C4-2B (cell line): ENCODE results near the gene FAM168A.

Experiments used
- H3K27ac ChIP-seq: fragments of 450-650 bp; 2 replicates; pipeline ENCODE4 v1.5.1; 2017
- ZFX ChIP-seq: fragments of 450-650 bp; IDR thresholded peaks from 2 replicates; pipeline ENCODE4 v1.6.1; 2017
- TF ChIP-seq, protein P1 (sequence below): fragments of 450-650 bp; conservative IDR thresholded peaks from 2 replicates; pipeline ENCODE4 v1.5.1; 2017; ENCODE audit warnings: mild to moderate bottlenecking

The FAM168A gene

DNA sequence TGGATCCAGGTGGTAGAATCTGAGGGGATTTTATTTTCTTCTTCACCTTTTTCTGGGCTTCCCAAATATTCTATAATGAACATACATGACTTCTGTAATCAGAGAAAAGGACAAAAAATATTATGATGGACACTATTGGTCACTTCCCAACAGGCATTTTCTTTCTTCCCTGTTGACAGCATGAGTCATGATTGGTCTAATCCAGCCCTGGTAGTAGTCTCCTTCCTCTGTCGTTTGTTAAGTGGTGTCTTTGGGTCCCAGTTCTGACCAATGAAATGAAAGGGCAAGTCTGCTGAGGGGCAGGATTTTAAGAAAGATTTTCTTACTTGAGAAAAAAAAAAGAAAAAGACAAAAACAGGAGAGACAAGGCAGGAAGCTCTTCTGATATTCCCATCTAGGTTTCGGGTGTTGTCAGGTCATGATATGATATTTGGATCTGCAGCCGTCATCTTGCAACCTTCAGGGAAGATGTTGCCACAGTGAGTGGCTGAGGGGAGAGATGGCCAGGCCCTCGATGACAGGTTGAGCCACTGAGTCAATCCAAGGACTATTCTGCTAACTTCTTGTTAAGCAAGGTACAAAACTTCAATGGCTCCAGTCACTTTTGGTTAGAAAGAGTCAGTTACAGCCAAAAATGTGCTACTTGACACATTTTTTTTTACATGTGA lies 25.1 kb upstream of the FAM168A start:
- TF ChIP-seq, protein P1, sequence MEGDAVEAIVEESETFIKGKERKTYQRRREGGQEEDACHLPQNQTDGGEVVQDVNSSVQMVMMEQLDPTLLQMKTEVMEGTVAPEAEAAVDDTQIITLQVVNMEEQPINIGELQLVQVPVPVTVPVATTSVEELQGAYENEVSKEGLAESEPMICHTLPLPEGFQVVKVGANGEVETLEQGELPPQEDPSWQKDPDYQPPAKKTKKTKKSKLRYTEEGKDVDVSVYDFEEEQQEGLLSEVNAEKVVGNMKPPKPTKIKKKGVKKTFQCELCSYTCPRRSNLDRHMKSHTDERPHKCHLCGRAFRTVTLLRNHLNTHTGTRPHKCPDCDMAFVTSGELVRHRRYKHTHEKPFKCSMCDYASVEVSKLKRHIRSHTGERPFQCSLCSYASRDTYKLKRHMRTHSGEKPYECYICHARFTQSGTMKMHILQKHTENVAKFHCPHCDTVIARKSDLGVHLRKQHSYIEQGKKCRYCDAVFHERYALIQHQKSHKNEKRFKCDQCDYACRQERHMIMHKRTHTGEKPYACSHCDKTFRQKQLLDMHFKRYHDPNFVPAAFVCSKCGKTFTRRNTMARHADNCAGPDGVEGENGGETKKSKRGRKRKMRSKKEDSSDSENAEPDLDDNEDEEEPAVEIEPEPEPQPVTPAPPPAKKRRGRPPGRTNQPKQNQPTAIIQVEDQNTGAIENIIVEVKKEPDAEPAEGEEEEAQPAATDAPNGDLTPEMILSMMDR, result no peak
- no peak for TF ChIP-seq ZFX
- no peak overlapping the region for H3K27ac ChIP-seq

DNA sequence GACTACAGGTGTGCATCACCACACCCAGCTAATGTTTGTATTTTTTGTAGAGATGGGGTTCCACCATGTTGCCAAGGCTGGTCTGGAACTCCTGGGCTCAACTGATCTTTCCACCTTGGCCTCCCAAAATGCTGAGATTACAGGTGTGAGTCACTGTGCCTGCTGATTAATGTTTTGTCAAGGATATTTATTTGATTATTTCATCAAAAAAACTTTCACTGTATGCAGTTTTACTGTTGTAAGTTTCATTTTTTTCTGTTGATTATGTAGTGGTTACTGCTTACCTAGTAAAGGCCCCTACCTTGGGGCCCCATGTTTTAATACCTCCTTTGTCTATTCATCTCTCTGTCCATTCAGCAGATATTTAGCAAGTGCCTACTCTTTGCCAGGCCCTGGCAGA lies 16.7 kb upstream of the FAM168A start:
- H3K27ac ChIP-seq, result no peak overlapping the region
- no peak for TF ChIP-seq ZFX
- TF ChIP-seq, protein P1, result no peak

DNA sequence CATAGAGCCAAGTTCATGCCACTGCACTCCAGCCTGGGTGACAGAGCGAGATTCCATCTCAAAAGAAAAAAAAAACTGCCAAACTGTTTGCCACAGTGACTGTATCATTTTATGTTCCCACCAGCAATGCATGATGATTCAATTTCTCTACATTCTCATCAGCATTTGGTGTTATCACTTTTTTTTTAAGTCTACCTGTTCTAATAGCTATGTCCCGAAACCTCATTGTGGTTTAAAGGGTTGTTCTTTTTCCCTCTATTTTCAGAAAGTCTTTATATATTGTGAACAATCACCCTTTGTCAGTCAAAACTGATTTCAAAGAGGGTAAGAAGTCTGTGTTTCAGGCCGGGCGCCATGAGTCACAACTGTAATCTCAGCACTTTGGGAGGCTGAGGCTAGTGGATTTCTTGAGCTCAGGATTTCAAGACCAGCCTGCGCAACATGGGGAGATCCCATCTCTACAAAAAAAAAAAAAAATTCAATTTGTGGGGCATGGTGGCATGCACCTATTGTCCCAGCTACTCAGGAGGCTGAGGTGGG lies 14.8 kb upstream of the FAM168A start:
- H3K27ac ChIP-seq, result no peak overlapping the region
- TF ChIP-seq ZFX, result no peak
- TF ChIP-seq, protein P1, result no peak

GRCh38 chr11:73598719-73599379 lies 937 bp upstream of the FAM168A start:
- no peak for TF ChIP-seq ZFX
- TF ChIP-seq, protein P1, result no peak
- peak overlapping the region; percentile 79 for H3K27ac ChIP-seq

DNA sequence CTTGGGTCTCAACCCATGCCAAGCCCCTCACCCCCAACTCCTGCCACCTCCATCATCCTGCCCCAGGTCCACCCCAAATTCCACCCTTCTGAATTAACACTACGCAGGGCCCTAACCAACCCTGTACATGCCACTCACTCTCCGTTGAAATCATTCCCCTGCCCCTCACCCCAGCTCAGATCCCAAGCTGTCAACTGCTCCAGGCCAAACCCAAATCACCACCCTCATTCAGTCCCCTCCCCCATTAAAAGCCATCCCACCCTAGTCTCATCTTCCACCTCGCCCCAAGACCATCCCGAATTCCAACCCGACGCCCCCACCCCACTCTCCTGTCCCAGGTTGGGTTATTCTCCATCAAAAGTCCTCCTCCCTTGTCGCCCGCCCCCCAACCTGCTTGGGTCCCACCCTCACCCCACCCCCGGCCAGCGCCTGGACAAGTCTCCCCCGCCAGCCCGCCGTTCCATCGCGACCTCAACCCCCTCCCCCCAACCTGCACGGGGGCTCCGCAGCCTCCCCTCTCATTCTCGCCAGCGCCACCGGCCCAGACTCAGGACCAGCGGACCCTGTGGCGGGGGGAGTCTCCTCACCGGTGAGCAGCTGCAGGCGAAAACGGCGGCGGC lies 466 bp downstream of the FAM168A start:
- TF ChIP-seq, protein P1, result no peak
- no peak for TF ChIP-seq ZFX
- peak overlapping the region; percentile 79 for H3K27ac ChIP-seq

DNA sequence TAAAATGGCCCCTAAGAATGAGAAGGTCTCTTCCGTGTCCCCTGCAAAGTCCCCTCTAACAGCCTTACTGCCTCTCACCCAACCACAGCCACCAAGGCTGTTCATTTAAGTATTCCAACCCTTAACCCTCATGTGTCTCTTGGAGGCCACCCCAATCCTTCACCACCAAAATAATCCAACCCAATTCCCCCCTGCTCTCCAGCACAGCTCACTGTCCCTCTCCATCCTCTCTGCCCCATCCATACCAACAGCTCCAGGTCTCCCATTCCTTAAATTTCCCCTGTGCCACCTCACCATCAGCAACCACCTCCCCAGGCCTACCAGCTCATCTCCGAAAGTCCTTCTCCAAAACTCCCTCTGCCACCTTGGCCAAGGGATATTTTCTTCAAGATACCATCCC lies 1.4 kb downstream of the FAM168A start:
- H3K27ac ChIP-seq, result no peak overlapping the region; the same call in 1 of the 2 replicates
- TF ChIP-seq, protein P1, result no peak
- no peak for TF ChIP-seq ZFX

DNA sequence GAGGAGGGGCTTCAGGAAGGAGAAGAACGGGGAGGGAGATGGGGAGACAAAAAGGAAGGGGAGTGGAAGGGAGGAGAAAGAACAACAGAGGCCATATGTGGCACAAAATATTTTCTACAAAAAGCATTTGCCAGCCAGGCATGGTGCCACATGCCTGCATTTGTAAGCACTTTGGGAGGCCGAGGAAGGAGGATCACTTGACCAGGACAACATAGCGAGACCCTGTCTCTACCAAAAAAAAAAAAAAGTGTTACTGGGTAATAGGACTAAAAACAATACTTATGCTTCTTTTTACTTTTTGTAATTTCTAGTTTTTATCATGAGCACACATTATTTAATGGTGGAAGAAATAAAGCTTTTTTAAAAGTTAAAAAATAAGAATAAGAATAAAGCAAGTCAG lies 5.3 kb downstream of the FAM168A start:
- TF ChIP-seq ZFX, result no peak
- TF ChIP-seq, protein P1, result no peak

More for the DNA sequence above, 5.3 kb downstream of the FAM168A start:
- H3K27ac ChIP-seq, result no peak overlapping the region
